ENCODE results near the gene GLRB. TPM values are rescaled to one million over a fixed set of nuclear protein-coding genes. Genes with fewer than 3 reads are reported as not detected.
A peak's percentile ranks its signal among the peaks of the same experiment; 100 is the strongest.

GLRB gene
- total RNA-seq, 4 donors from 2014 or later = 1.1 to 2.9 (median 1.6) TPM; not detected in 1

DNA sequence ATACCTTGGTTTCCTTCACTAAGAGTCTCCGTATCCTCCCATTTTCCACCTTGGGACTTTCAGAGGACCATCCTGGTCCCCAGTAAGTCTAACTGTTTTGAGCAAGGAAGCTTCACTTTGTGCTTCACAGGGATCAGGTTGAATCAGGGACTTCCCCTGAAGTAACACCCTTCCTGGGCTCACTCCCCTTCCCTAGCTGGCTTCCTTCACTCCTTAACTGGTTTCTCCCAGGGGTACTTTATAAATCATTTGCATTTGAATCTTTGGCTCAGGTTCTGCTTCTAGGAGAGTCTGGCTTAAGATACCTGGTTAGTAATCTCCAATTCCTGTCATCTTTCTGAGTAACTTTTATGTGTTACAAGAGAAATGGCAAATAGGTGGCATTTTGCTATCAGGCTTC is 120.1 kb downstream of the GLRB start:
- no peaks in the 10 kb centered on the region for H3K4me1 ChIP-seq
- no peaks in the 10 kb centered on the region for H3K36me3 ChIP-seq
- intact Hi-C loops (cut with DNase I; ENCODE audit: low total_unique reads) = no loop called here
- no peaks in the 10 kb centered on the region for H3K27me3 ChIP-seq
- no peak overlapping the region for H3K4me3 ChIP-seq
- 93% methylated on average over 1 of the region's 1 CpG; no CpG with 5 or more reads in 1 of the 2 donors for WGBS, 2 donors (ENCODE audit: low coverage in 1 of 2)
- DNase-seq = no peak
- no peak overlapping the region for H3K27ac ChIP-seq
- in situ Hi-C loops (cut with MboI; ENCODE audit: low pct_ligation_motif_present in 1 of 4, low pct_unique_long_range_greater_than_20kb in 1 of 4, low sequenced_read_pairs in 3 of 4) = no loop called here
- TF ChIP-seq EP300 (IDR thresholded peaks at IDR 0.05; ENCODE audit: low read depth) (no peak), POLR2AphosphoS5 (IDR thresholded peaks at IDR 0.05) (no peak), POLR2A (IDR thresholded peaks at IDR 0.05) (no peak)
- TF ChIP-seq, protein P1, sequence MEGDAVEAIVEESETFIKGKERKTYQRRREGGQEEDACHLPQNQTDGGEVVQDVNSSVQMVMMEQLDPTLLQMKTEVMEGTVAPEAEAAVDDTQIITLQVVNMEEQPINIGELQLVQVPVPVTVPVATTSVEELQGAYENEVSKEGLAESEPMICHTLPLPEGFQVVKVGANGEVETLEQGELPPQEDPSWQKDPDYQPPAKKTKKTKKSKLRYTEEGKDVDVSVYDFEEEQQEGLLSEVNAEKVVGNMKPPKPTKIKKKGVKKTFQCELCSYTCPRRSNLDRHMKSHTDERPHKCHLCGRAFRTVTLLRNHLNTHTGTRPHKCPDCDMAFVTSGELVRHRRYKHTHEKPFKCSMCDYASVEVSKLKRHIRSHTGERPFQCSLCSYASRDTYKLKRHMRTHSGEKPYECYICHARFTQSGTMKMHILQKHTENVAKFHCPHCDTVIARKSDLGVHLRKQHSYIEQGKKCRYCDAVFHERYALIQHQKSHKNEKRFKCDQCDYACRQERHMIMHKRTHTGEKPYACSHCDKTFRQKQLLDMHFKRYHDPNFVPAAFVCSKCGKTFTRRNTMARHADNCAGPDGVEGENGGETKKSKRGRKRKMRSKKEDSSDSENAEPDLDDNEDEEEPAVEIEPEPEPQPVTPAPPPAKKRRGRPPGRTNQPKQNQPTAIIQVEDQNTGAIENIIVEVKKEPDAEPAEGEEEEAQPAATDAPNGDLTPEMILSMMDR (IDR thresholded peaks at IDR 0.05) = no peak
- H3K9me3 ChIP-seq = no peaks in the 10 kb centered on the region

DNA sequence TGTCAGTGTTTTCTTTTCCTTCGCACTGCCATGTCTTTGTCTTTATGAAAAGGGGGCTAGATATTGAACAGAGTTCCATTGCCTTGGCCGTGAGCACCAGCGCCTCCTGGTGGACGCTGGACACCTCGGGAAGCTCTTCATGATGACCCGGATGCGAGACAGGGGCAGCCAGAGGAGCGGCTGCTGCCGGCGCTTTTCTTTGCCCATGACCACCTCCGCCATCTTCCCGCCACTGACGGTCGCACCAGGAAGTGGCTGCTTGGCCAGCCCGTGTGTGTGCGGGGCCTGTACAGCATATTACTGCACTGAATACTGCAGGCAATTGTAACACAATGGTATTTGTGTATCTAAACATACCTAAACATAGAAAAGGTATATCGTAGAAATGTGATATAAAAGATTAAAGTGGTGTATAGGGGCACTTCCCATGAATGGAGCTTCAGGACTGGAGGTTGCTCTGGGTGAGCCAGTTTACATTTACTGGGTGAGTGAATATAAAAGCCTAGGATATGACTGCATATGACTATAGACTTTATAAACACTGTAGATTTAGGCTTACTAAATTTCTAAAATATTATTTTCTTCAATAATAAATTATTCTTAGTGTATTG is 128.8 kb downstream of the GLRB start:
- DNase-seq = peak; percentile 30
- TF ChIP-seq, protein P1 (IDR thresholded peaks at IDR 0.05) = peak in 4 of 5 experiments; percentile 24 to 49 (median 30)
- no peak for TF ChIP-seq POLR2AphosphoS5 (IDR thresholded peaks at IDR 0.05)
- in situ Hi-C loops (cut with MboI; ENCODE audit: low pct_ligation_motif_present in 1 of 4, low pct_unique_long_range_greater_than_20kb in 1 of 4, low sequenced_read_pairs in 3 of 4) (loop anchor here in 2 of 4 donors (25.0 kb wide), 2 partner anchors 758 to 783 kb away; no protein-coding TSS in a partner anchor), intact Hi-C loops (cut with DNase I; ENCODE audit: low total_unique reads) (no loop called here)
- H3K36me3 ChIP-seq = no peaks in the 10 kb centered on the region
- no peak overlapping the region for H3K4me3 ChIP-seq
- 81 to 87% methylated on average over 7 to 17 of the region's 17 CpGs for WGBS, 2 donors (ENCODE audit: low coverage in 1 of 2)
- H3K27ac ChIP-seq = no peak overlapping the region
- H3K9me3 ChIP-seq = no peaks in the 10 kb centered on the region
- H3K4me1 ChIP-seq = no peaks in the 10 kb centered on the region
- no peaks in the 10 kb centered on the region for H3K27me3 ChIP-seq

DNA sequence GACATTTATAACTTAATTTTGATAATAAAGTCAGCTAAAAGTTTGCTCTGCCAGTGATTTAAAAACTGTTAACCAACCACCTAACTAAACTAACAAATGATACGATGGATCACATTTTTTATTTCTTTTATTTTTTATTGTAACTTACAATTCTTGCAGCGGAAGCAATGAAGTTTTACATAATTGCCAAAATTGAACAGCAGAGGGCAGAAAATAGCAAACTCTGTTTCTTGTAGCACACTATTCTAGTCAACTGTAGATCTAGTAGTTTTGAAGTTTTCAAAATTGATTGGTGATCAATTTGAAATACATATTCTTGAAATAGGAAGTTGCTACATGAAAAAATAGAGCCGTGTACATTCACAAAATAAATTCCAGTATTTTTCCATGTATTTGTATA is 141.8 kb downstream of the GLRB start:
- intact Hi-C loops (cut with DNase I; ENCODE audit: low total_unique reads) (loop anchor here (5.0 kb wide), 1 partner anchor 410 kb away; no protein-coding TSS in a partner anchor), in situ Hi-C loops (cut with MboI; ENCODE audit: low pct_ligation_motif_present in 1 of 4, low pct_unique_long_range_greater_than_20kb in 1 of 4, low sequenced_read_pairs in 3 of 4) (loop anchor here in 3 of 4 donors (10.0 to 25.0 kb wide), 3 partner anchors 745 to 770 kb away; no protein-coding TSS in a partner anchor)
- TF ChIP-seq POLR2A (IDR thresholded peaks at IDR 0.05) = no peak
- TF ChIP-seq, protein P1 (IDR thresholded peaks at IDR 0.05) = peak; percentile 23 to 34 (median 33)
- no peak overlapping the region for H3K27ac ChIP-seq
- H3K4me3 ChIP-seq = no peak overlapping the region
- H3K9me3 ChIP-seq = no peaks in the 10 kb centered on the region
- no peaks in the 10 kb centered on the region for H3K36me3 ChIP-seq
- 26 to 33% methylated on average over 3 of the region's 3 CpGs for WGBS, 2 donors (ENCODE audit: low coverage in 1 of 2)
- H3K27me3 ChIP-seq = peaks cover 46% of the 10 kb centered on the region
- DNase-seq = no peak
- H3K4me1 ChIP-seq = peaks cover 0 to 7% (median 0%) of the 10 kb centered on the region in 4 donors

DNA sequence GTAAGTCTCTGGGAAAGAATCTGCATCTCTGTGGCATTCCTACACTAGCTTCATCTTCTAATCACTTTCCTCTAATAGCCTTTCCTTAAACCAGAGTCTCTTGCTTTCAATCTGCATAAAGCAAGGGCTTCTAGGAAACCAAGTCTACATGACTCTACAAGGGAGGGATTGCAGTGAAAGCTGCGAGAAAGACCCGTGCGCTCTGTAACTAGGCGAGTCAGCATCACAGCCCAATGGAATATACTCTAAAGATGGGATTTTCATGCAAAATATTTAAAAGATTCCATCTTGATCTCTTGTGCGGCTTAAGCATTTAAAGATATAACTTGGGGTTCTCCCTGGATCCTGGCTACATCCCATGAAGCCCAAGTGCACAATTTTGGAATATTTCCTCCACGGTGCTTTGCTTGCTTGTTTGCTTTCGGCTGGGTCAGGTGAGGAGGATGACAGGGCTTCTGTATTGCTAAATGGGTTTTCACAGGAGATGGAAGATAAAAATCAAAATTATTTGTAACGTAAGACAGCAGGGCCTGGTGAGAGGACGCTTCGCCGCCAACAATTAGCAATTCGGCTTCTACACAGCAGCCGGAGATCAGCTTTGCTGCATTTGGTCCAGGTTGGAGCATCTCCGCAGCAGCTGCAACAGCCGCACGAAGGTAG is 143.9 kb downstream of the GLRB start:
- DNase-seq = no peak
- no peaks in the 10 kb centered on the region for H3K36me3 ChIP-seq
- H3K4me3 ChIP-seq = no peak overlapping the region
- intact Hi-C loops (cut with DNase I; ENCODE audit: low total_unique reads) = loop anchor here (5.0 kb wide), 1 partner anchor 407 kb away; no protein-coding TSS in a partner anchor
- peaks cover 0 to 7% (median 0%) of the 10 kb centered on the region in 4 donors for H3K4me1 ChIP-seq
- H3K27ac ChIP-seq = no peak overlapping the region
- TF ChIP-seq POLR2A (IDR thresholded peaks at IDR 0.05) (no peak), EP300 (IDR thresholded peaks at IDR 0.05; ENCODE audit: low read depth) (no peak), POLR2AphosphoS5 (IDR thresholded peaks at IDR 0.05) (no peak)
- TF ChIP-seq, protein P1 (IDR thresholded peaks at IDR 0.05) = no peak
- H3K27me3 ChIP-seq = peaks cover 64% of the 10 kb centered on the region
- no peaks in the 10 kb centered on the region for H3K9me3 ChIP-seq
- in situ Hi-C loops (cut with MboI; ENCODE audit: low pct_ligation_motif_present in 1 of 4, low pct_unique_long_range_greater_than_20kb in 1 of 4, low sequenced_read_pairs in 3 of 4) = loop anchor here in 3 of 4 donors (10.0 to 25.0 kb wide), 3 partner anchors 742 to 767 kb away; no protein-coding TSS in a partner anchor
- 20 to 43% methylated on average over 14 to 16 of the region's 16 CpGs for WGBS, 2 donors (ENCODE audit: low coverage in 1 of 2)
